ENCODE data around the gene LMBRD1.

LMBRD1 gene

GRCh38 chr6:69705954-69706353 lies 90.9 kb downstream of the LMBRD1 start:
- ChIA-PET CTCF (interaction anchor here (0.5 kb wide), 1 partner anchor 216 kb away, joined by 3 read pairs; no protein-coding TSS in a partner anchor), POLR2A (no interaction called here)
- DNase-seq (ENCODE audit: extremely low spot score) = no peak
- TF ChIP-seq HDGF (IDR thresholded peaks at IDR 0.05; ENCODE audit: borderline replicate concordance) (no peak), BHLHE40 (IDR thresholded peaks at IDR 0.05; ENCODE audit: borderline replicate concordance) (no peak), CTBP1 (IDR thresholded peaks at IDR 0.05; ENCODE audit: borderline replicate concordance) (no peak), TARDBP (IDR thresholded peaks at IDR 0.05) (no peak), ELF4 (IDR thresholded peaks at IDR 0.05) (no peak), L3MBTL2 (conservative IDR thresholded peaks at IDR 0.05) (no peak), SUZ12 (IDR thresholded peaks at IDR 0.05) (no peak), LEF1 (IDR thresholded peaks at IDR 0.05; ENCODE audit: borderline replicate concordance) (no peak), NFRKB (IDR thresholded peaks at IDR 0.05) (no peak), ARNT (IDR thresholded peaks at IDR 0.05) (no peak), ZNF384 (IDR thresholded peaks at IDR 0.05) (no peak)

GRCh38 chr6:69704916-69705315 lies 91.9 kb downstream of the LMBRD1 start:
- POLR2A ChIA-PET = no interaction called here
- TF ChIP-seq ZNF384 (IDR thresholded peaks at IDR 0.05) (no peak), ARNT (IDR thresholded peaks at IDR 0.05) (no peak), LEF1 (IDR thresholded peaks at IDR 0.05; ENCODE audit: borderline replicate concordance) (no peak), CTBP1 (IDR thresholded peaks at IDR 0.05; ENCODE audit: borderline replicate concordance) (no peak)
- CTCF ChIA-PET = no interaction called here
- no peak for DNase-seq (ENCODE audit: extremely low spot score)

GRCh38 chr6:69699655-69700054 lies 97.2 kb downstream of the LMBRD1 start:
- POLR2A ChIA-PET = no interaction called here
- TF ChIP-seq NFRKB (IDR thresholded peaks at IDR 0.05) = no peak
- TF ChIP-seq CTBP1 (IDR thresholded peaks at IDR 0.05; ENCODE audit: borderline replicate concordance) = no peak
- no peak for TF ChIP-seq ARNT (IDR thresholded peaks at IDR 0.05)
- no peak for TF ChIP-seq L3MBTL2 (conservative IDR thresholded peaks at IDR 0.05)
- no peak for TF ChIP-seq SUZ12 (IDR thresholded peaks at IDR 0.05)
- no peak for TF ChIP-seq ELF4 (IDR thresholded peaks at IDR 0.05)
- no peak for TF ChIP-seq FOXM1 (IDR thresholded peaks at IDR 0.05; ENCODE audit: borderline replicate concordance)
- TF ChIP-seq ZNF384 (IDR thresholded peaks at IDR 0.05) = no peak
- no peak for TF ChIP-seq PKNOX1 (IDR thresholded peaks at IDR 0.05)
- no peak for TF ChIP-seq SP1 (IDR thresholded peaks at IDR 0.05)
- TF ChIP-seq FOXA1 (IDR thresholded peaks at IDR 0.05) = no peak
- no peak for TF ChIP-seq LEF1 (IDR thresholded peaks at IDR 0.05; ENCODE audit: borderline replicate concordance)
- TF ChIP-seq BHLHE40 (IDR thresholded peaks at IDR 0.05; ENCODE audit: borderline replicate concordance) = no peak
- no peak for TF ChIP-seq HDGF (IDR thresholded peaks at IDR 0.05; ENCODE audit: borderline replicate concordance)
- TF ChIP-seq TARDBP (IDR thresholded peaks at IDR 0.05) = no peak
- CTCF ChIA-PET = interaction anchor here (0.7 kb wide), 1 partner anchor 735 kb away, joined by 3 read pairs; no protein-coding TSS in a partner anchor
- no peak for DNase-seq (ENCODE audit: extremely low spot score)

DNA sequence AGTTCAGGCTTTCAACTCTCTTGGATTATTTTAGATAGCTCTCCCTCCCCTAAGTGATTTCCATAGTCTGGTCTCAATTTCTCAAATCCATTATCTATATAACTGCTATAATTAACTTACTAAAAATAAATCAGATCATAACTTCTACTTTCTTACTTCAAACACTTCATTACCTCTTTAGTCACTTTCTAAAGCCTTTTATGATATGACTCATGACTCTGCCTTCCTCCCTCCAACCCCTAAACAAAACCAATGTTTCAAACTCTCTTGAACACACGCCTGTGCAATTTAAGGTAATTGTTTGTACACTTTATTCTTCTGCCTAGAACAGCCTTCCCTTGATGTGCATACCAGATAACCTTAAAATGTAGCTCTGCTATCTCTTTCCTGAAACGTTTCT lies 100.5 kb downstream of the LMBRD1 start:
- DNase-seq (ENCODE audit: extremely low spot score) = no peak
- POLR2A ChIA-PET = no interaction called here
- TF ChIP-seq ZNF384 (IDR thresholded peaks at IDR 0.05) (no peak), CTBP1 (IDR thresholded peaks at IDR 0.05; ENCODE audit: borderline replicate concordance) (no peak), L3MBTL2 (conservative IDR thresholded peaks at IDR 0.05) (no peak), ELF4 (IDR thresholded peaks at IDR 0.05) (no peak), TARDBP (IDR thresholded peaks at IDR 0.05) (no peak), PKNOX1 (IDR thresholded peaks at IDR 0.05) (no peak), HDGF (IDR thresholded peaks at IDR 0.05; ENCODE audit: borderline replicate concordance) (no peak), FOXM1 (IDR thresholded peaks at IDR 0.05; ENCODE audit: borderline replicate concordance) (no peak), SUZ12 (IDR thresholded peaks at IDR 0.05) (no peak), FOXK2 (IDR thresholded peaks at IDR 0.05) (no peak), ARNT (IDR thresholded peaks at IDR 0.05) (no peak), SP1 (IDR thresholded peaks at IDR 0.05) (no peak), LEF1 (IDR thresholded peaks at IDR 0.05; ENCODE audit: borderline replicate concordance) (no peak), NFRKB (IDR thresholded peaks at IDR 0.05) (no peak), FOXA1 (IDR thresholded peaks at IDR 0.05) (no peak)
- CTCF ChIA-PET = no interaction called here

DNA sequence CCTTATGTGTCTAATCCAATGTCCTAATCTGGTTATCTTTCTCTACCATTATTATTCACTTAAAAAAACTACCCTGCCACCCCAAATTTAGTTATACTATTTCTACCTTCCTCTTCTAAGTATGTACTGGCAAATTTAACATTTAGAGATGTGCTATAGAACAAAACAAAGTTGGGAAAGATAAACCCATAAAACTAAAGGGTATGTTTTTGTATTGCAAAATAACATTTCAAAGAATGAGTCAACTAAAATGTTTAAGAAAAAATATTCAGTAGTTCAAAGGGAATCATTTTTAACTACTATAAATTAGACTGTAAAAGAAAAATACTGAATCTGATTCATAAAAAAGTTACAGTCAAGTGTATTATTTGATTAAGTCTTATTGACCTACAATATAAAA lies 103.0 kb downstream of the LMBRD1 start:
- no peak for TF ChIP-seq TARDBP (IDR thresholded peaks at IDR 0.05)
- TF ChIP-seq L3MBTL2 (conservative IDR thresholded peaks at IDR 0.05) = no peak
- TF ChIP-seq FOXM1 (IDR thresholded peaks at IDR 0.05; ENCODE audit: borderline replicate concordance) = no peak
- no peak for DNase-seq (ENCODE audit: extremely low spot score)
- ChIA-PET POLR2A (no interaction called here), CTCF (no interaction called here)

- CTCF ChIA-PET = no interaction called here
- DNase-seq (ENCODE audit: extremely low spot score) = no peak
- POLR2A ChIA-PET = no interaction called here
- no peak for TF ChIP-seq FOXK2 (IDR thresholded peaks at IDR 0.05)
- no peak for TF ChIP-seq CTBP1 (IDR thresholded peaks at IDR 0.05; ENCODE audit: borderline replicate concordance)
- no peak for TF ChIP-seq FOXA1 (IDR thresholded peaks at IDR 0.05)
- no peak for TF ChIP-seq L3MBTL2 (conservative IDR thresholded peaks at IDR 0.05)
- TF ChIP-seq HDGF (IDR thresholded peaks at IDR 0.05; ENCODE audit: borderline replicate concordance) = no peak
- TF ChIP-seq SP1 (IDR thresholded peaks at IDR 0.05) = no peak
- TF ChIP-seq PKNOX1 (IDR thresholded peaks at IDR 0.05) = no peak
- no peak for TF ChIP-seq FOXM1 (IDR thresholded peaks at IDR 0.05; ENCODE audit: borderline replicate concordance)
- TF ChIP-seq ARNT (IDR thresholded peaks at IDR 0.05) = no peak
- TF ChIP-seq SUZ12 (IDR thresholded peaks at IDR 0.05) = no peak
- TF ChIP-seq TARDBP (IDR thresholded peaks at IDR 0.05) = no peak
- no peak for TF ChIP-seq LEF1 (IDR thresholded peaks at IDR 0.05; ENCODE audit: borderline replicate concordance)
- TF ChIP-seq NFRKB (IDR thresholded peaks at IDR 0.05) = no peak
- no peak for TF ChIP-seq ZNF384 (IDR thresholded peaks at IDR 0.05)
- TF ChIP-seq ELF4 (IDR thresholded peaks at IDR 0.05) = no peak
Measured at GRCh38 chr6:69690986-69691385, 105.8 kb downstream of the LMBRD1 start.
